OCI-LY7 (cell line): Measurements from ENCODE around the gene CDC5L.

Experiments used
- EZH2phosphoT487 ChIP-seq: fragments of 200-600 bp; sonication (generic); IDR thresholded peaks from 2 replicates; pipeline ENCODE4 v1.6.1; 2018; ENCODE audit warnings: low read depth, borderline replicate concordance, mild to moderate bottlenecking, mixed run types, antibody characterized with exemption, low read length, moderate library complexity, mixed read lengths
- TF ChIP-seq, protein P1 (sequence below): fragments of 200-600 bp; sonication (generic); conservative IDR thresholded peaks from 2 replicates; pipeline ENCODE4 v1.5.1; 2014; ENCODE audit warnings: mild to moderate bottlenecking, antibody characterized with exemption, low read length, moderate library complexity, mixed read lengths

DNA sequence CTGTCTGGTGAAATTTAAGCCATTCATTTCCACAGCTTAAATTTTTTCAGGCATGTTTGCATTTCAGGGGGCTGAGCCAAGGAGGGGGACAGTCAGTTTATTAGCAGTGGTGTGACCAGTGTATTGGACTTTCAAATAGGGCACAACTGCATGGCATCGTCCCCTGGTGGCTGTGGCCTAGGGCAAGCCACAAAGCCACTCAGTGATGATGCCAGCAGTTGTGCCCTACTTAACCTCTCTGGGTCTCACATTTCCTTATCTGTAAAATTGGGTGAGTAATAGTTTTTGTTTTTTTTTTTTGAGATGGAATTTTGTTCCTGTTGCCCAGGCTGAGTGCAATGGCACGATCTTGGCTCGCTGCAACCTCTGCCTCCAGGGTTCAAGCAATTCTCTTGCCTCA, 48.0 kb downstream of the CDC5L start:
- TF ChIP-seq EZH2phosphoT487, result no peak
- TF ChIP-seq, protein P1, sequence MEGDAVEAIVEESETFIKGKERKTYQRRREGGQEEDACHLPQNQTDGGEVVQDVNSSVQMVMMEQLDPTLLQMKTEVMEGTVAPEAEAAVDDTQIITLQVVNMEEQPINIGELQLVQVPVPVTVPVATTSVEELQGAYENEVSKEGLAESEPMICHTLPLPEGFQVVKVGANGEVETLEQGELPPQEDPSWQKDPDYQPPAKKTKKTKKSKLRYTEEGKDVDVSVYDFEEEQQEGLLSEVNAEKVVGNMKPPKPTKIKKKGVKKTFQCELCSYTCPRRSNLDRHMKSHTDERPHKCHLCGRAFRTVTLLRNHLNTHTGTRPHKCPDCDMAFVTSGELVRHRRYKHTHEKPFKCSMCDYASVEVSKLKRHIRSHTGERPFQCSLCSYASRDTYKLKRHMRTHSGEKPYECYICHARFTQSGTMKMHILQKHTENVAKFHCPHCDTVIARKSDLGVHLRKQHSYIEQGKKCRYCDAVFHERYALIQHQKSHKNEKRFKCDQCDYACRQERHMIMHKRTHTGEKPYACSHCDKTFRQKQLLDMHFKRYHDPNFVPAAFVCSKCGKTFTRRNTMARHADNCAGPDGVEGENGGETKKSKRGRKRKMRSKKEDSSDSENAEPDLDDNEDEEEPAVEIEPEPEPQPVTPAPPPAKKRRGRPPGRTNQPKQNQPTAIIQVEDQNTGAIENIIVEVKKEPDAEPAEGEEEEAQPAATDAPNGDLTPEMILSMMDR, result no peak
